GM12864 (cell line): ENCODE data around the gene UGT1A7.
"Not testable (repeated sequence)": the region's sequence is repeated elsewhere in the genome, so short reads cannot be mapped to it uniquely, and the experiment has no call there.

Source experiments
- DNase-seq: peaks from one replicate; pipeline ENCODE4 v3.0.0-alpha.2; 2011; ENCODE audit warnings: low read depth
- H3K4me3 ChIP-seq: 2 replicates; pipeline ENCODE4 v1.5.1; 2011; ENCODE audit warnings: mild to moderate bottlenecking, low read depth, low read length, control low read depth
- TF ChIP-seq, protein P1 (sequence below): IDR thresholded peaks from 2 replicates; pipeline ENCODE4 v1.5.1; 2011; ENCODE audit warnings: low read depth, mild to moderate bottlenecking, moderate library complexity, low read length, control low read depth, inconsistent platforms; ENCODE audit errors: missing control alignments

UGT1A7 gene

DNA sequence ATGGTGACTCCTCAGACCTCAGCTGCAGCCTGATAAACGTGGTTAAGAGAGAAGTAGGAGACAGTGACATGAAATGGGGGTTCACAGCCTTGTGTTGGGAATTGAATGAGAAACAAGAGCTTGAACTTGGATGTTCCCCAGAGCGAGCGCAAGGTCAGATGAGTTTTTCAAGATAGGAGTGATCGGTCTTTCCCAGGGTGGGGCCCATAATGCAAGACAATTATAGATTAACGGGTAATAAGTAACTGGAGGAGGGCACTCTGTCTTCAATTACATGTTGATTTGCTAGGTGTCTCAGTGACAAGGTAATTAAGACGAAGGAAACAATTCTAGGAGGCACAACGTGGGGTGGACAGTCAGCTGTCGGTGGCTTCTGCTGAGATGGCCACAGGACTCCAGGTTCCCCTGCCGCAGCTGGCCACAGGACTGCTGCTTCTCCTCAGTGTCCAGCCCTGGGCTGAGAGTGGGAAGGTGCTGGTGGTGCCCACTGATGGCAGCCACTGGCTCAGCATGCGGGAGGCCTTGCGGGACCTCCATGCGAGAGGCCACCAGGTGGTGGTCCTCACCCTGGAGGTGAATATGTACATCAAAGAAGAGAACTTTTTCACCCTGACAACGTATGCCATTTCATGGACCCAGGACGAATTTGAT is 31.0 kb downstream of the UGT1A7 start, which contains the start of gene UGT1A5:
Gene UGT1A5, plus strand, starts transcription at position 297 of the 651 bp plus-strand sequence. Its CDS starts 85 bp downstream, at position 382.
- TF ChIP-seq, protein P1, sequence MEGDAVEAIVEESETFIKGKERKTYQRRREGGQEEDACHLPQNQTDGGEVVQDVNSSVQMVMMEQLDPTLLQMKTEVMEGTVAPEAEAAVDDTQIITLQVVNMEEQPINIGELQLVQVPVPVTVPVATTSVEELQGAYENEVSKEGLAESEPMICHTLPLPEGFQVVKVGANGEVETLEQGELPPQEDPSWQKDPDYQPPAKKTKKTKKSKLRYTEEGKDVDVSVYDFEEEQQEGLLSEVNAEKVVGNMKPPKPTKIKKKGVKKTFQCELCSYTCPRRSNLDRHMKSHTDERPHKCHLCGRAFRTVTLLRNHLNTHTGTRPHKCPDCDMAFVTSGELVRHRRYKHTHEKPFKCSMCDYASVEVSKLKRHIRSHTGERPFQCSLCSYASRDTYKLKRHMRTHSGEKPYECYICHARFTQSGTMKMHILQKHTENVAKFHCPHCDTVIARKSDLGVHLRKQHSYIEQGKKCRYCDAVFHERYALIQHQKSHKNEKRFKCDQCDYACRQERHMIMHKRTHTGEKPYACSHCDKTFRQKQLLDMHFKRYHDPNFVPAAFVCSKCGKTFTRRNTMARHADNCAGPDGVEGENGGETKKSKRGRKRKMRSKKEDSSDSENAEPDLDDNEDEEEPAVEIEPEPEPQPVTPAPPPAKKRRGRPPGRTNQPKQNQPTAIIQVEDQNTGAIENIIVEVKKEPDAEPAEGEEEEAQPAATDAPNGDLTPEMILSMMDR = no peak
- H3K4me3 ChIP-seq = no peak within 1 kb of the TSS

DNA sequence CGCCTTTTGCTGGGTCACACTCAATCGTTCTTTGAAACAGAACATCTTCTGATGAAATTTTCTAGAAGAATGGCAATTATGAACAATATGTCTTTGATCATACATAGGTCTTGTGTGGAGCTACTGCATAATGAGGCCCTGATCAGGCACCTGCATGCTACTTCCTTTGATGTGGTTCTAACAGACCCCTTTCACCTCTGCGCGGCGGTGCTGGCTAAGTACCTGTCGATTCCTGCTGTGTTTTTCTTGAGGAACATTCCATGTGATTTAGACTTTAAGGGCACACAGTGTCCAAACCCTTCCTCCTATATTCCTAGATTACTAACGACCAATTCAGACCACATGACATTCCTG is 31.5 kb downstream of the UGT1A7 start:
- DNase-seq = no peak
- H3K4me3 ChIP-seq = no peak overlapping the region
- TF ChIP-seq, protein P1 = no peak

More for the DNA sequence above, 31.0 kb downstream of the UGT1A7 start, which contains the start of gene UGT1A5:
- DNase-seq = no peak

DNA sequence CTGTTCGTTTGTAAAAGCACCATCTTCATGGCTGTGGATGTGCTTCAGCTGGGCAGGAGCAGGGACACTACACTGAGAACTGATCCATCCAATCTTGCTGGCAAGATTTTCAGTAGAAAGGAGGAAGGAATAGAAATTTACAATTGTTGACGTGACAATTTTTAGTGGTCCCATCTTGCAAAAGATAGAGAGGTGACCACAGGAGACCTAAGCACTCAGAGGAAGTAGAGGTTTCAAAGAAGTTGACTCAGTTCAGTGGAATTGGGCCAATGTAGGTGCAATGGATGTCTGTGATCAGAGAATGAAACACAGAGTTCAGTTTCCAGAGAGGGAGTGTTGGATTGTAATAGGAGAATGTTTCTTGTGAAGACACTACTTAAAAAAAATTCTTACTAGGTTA is 32.4 kb downstream of the UGT1A7 start:
- no peak overlapping the region for H3K4me3 ChIP-seq
- DNase-seq = no peak
- TF ChIP-seq, protein P1 = no peak

DNA sequence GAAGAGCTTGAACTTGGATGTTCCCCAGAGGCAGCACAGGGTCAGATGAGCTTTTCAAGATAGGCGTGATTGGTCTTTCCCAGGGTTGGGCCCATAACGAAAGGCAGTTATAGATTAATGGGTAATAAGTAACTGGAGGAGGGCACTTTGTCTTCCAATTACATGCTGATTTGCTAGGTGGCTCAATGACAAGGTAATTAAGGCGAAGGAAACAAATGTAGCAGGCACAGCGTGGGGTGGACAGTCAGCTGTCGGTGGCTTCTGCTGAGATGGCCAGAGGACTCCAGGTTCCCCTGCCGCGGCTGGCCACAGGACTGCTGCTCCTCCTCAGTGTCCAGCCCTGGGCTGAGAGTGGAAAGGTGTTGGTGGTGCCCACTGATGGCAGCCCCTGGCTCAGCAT is 36.9 kb downstream of the UGT1A7 start, which contains the start of gene UGT1A4:
Gene UGT1A4, plus strand, starts transcription at position 185 of the 400 bp plus-strand sequence. Its CDS starts 85 bp downstream, at position 270.
- DNase-seq = no peak
- TF ChIP-seq, protein P1 = no peak
- H3K4me3 ChIP-seq = no peak within 1 kb of the TSS

DNA sequence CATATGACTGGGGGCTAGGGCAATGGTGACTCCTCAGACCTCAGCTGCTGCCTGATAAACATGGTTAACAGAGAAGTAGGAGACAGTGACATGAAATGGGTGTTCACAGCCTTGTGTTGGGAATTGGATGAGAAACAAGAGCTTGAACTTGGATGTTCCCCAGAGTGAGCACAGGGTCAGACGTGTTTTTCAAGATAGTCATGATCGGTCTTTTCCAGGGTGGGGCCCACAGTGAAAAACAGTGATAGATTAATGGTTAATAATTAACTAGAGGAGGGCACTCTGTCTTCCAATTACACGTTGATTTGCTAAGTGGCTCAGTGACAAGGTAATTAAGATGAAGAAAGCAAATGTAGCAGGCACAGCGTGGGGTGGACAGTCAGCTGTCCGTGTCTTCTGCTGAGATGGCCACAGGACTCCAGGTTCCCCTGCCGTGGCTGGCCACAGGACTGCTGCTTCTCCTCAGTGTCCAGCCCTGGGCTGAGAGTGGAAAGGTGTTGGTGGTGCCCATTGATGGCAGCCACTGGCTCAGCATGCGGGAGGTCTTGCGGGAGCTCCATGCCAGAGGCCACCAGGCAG is 47.1 kb downstream of the UGT1A7 start, which contains the start of gene UGT1A3:
Gene UGT1A3, plus strand, starts transcription at position 320 of the 579 bp plus-strand sequence. Its CDS starts 85 bp downstream, at position 405.
- no peak for DNase-seq
- no peak within 1 kb of the TSS for H3K4me3 ChIP-seq
- TF ChIP-seq, protein P1 = no peak

DNA sequence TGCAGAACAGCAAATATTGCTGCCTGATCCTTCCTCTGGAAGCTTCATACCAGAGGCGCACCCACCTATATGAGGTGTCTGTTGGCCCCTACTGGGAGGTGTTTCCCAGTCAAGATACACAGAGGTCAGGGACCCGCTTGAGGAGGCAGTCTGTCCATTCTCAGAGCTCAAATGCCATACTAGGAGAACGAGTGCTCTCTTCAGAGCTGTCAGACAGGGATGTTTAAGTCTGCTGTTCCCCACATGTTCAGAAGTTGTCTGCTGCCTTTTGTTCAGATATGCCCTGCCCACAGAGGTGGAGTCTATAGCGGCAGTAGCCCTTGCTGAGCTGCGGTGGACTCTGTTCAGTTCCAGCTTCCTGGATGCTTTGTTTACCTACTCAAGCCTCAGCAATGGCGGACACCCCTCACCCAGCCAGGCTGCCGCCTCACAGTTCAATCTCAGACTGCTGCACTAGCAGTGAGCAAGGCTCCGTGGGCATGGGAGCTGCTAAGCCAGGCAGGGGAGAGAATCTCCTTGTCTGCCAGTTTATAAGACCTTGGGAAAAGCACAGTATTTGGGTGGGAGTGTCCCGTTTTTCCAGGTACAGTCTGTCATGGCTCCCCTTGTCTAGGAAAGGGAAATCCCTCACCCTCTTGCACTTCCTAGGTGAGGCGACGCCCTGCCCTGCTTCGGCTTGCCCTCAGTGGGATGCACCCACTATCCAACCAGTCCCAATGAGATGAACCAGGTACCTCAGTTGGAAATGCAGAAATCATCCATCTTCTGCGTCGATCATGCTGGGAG is 55.4 kb downstream of the UGT1A7 start:
- not testable (repeated sequence) for DNase-seq, H3K4me3 ChIP-seq

DNA sequence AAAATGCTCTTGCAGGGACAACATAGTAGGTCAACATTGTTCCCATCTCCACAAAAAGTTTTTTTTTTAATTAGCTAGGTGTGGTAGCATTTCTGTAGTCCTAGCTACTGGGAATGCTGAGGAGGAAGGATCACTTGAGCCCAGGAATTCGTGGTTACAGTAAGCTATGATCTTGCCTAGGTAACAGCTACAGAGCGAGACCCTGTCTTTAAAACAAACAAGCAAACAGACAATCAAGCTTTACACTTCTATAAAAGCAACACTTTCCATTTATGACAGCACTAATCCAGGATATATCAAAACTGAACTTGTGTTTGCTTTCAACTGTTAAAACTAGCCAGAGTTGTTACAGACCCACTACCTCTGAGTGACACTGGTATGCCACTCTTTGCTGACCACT is 59.2 kb downstream of the UGT1A7 start:
- no peak overlapping the region for H3K4me3 ChIP-seq
- TF ChIP-seq, protein P1 = no peak
- DNase-seq = no peak
